ENCODE measurements around the gene AUTS2.

Gene AUTS2

DNA sequence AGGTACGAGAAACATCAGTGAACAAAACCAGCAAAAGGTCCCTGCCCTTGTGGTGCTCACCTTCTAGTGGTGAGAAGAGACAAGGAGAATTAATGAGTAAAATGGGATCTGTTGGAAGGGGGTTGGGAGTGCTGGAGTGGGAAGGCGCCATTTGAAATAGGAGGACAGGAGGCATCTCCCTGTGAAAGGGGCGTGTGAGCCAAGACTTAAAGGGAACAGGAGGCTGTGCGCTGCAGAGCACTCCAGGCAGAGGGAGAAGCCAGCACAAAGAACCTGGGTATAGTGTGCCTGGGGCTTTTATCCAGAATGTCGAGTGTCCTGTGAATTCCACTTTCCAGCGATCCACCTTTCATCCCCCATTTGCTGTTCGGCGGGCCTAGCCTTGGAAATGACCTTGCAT is 1035.8 kb downstream of the AUTS2 start:
- TF ChIP-seq HDGF (IDR thresholded peaks at IDR 0.05; ENCODE audit: borderline replicate concordance): no peak
- TF ChIP-seq NFRKB (IDR thresholded peaks at IDR 0.05): no peak
- no peak for TF ChIP-seq L3MBTL2 (conservative IDR thresholded peaks at IDR 0.05)
- TF ChIP-seq FOXK2 (IDR thresholded peaks at IDR 0.05): no peak
- TF ChIP-seq ELF4 (IDR thresholded peaks at IDR 0.05): no peak
- TF ChIP-seq CTBP1 (IDR thresholded peaks at IDR 0.05; ENCODE audit: borderline replicate concordance): no peak
- TF ChIP-seq TARDBP (IDR thresholded peaks at IDR 0.05): no peak
- no peak for TF ChIP-seq LEF1 (IDR thresholded peaks at IDR 0.05; ENCODE audit: borderline replicate concordance)
- no peak for TF ChIP-seq ARNT (IDR thresholded peaks at IDR 0.05)
- TF ChIP-seq BHLHE40 (IDR thresholded peaks at IDR 0.05; ENCODE audit: borderline replicate concordance): no peak
- no peak for TF ChIP-seq SUZ12 (IDR thresholded peaks at IDR 0.05)
- POLR2A ChIA-PET: no interaction called here
- CTCF ChIA-PET: interaction anchor here (0.6 to 0.9 kb wide), 2 partner anchors 82 to 333 kb away, joined by 3 to 7 read pairs; no protein-coding TSS in a partner anchor

GRCh38 chr7:70634610-70635068 is 1036.4 kb downstream of the AUTS2 start:
- TF ChIP-seq HDGF (IDR thresholded peaks at IDR 0.05; ENCODE audit: borderline replicate concordance) (no peak), ARNT (IDR thresholded peaks at IDR 0.05) (no peak), ZNF384 (IDR thresholded peaks at IDR 0.05) (no peak), L3MBTL2 (conservative IDR thresholded peaks at IDR 0.05) (no peak), CTBP1 (IDR thresholded peaks at IDR 0.05; ENCODE audit: borderline replicate concordance) (no peak), FOXK2 (IDR thresholded peaks at IDR 0.05) (no peak), LEF1 (IDR thresholded peaks at IDR 0.05; ENCODE audit: borderline replicate concordance) (no peak), ELF4 (IDR thresholded peaks at IDR 0.05) (no peak), SP1 (IDR thresholded peaks at IDR 0.05) (no peak), BHLHE40 (IDR thresholded peaks at IDR 0.05; ENCODE audit: borderline replicate concordance) (no peak), FOXA1 (IDR thresholded peaks at IDR 0.05) (no peak), TARDBP (IDR thresholded peaks at IDR 0.05) (no peak), SUZ12 (IDR thresholded peaks at IDR 0.05) (no peak), NFRKB (IDR thresholded peaks at IDR 0.05) (no peak), PKNOX1 (IDR thresholded peaks at IDR 0.05) (no peak), FOXM1 (IDR thresholded peaks at IDR 0.05; ENCODE audit: borderline replicate concordance) (no peak)
- CTCF ChIA-PET: interaction anchor here (0.6 to 0.9 kb wide), 2 partner anchors 82 to 334 kb away, joined by 3 to 7 read pairs; no protein-coding TSS in a partner anchor
- no peak for DNase-seq (ENCODE audit: extremely low spot score)
- POLR2A ChIA-PET: no interaction called here

More for the DNA sequence above, 1035.8 kb downstream of the AUTS2 start:
- DNase-seq (ENCODE audit: extremely low spot score): no peak

DNA sequence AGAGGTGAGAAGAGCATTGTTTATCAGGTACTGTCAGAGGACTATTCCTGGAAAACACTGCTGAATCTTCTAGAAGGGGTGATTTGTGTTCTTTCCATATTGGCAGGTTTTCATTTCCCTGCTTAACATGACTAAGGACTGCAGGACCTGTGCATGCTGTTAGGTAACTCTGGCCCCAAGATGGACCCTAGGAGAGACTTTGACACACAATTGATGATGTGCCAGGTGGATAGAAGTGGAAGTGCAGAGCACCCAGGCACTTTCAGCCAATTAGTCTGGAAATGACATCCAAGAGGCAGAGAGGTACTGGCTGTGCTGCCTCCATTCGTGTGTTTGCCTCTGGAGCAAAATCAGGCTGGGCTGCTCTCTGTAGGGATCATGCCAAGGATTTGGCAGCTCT is 1037.4 kb downstream of the AUTS2 start:
- no peak for TF ChIP-seq FOXA1 (IDR thresholded peaks at IDR 0.05)
- no peak for TF ChIP-seq ZNF384 (IDR thresholded peaks at IDR 0.05)
- no peak for TF ChIP-seq FOXM1 (IDR thresholded peaks at IDR 0.05; ENCODE audit: borderline replicate concordance)
- TF ChIP-seq FOXK2 (IDR thresholded peaks at IDR 0.05): no peak
- TF ChIP-seq L3MBTL2 (conservative IDR thresholded peaks at IDR 0.05): no peak
- no peak for TF ChIP-seq ARNT (IDR thresholded peaks at IDR 0.05)
- TF ChIP-seq HDGF (IDR thresholded peaks at IDR 0.05; ENCODE audit: borderline replicate concordance): no peak
- TF ChIP-seq BHLHE40 (IDR thresholded peaks at IDR 0.05; ENCODE audit: borderline replicate concordance): no peak
- no peak for TF ChIP-seq ELF4 (IDR thresholded peaks at IDR 0.05)
- TF ChIP-seq SUZ12 (IDR thresholded peaks at IDR 0.05): no peak
- TF ChIP-seq CTBP1 (IDR thresholded peaks at IDR 0.05; ENCODE audit: borderline replicate concordance): no peak
- no peak for TF ChIP-seq SP1 (IDR thresholded peaks at IDR 0.05)
- TF ChIP-seq LEF1 (IDR thresholded peaks at IDR 0.05; ENCODE audit: borderline replicate concordance): no peak
- TF ChIP-seq TARDBP (IDR thresholded peaks at IDR 0.05): no peak
- TF ChIP-seq NFRKB (IDR thresholded peaks at IDR 0.05): no peak
- no peak for TF ChIP-seq PKNOX1 (IDR thresholded peaks at IDR 0.05)
- DNase-seq (ENCODE audit: extremely low spot score): no peak
- POLR2A ChIA-PET: no interaction called here
- CTCF ChIA-PET: no interaction called here

- no peak for DNase-seq (ENCODE audit: extremely low spot score)
- CTCF ChIA-PET: no interaction called here
- POLR2A ChIA-PET: no interaction called here
- TF ChIP-seq L3MBTL2 (conservative IDR thresholded peaks at IDR 0.05): no peak
Observed at GRCh38 chr7:70636169-70636568, 1037.9 kb downstream of the AUTS2 start.

DNA sequence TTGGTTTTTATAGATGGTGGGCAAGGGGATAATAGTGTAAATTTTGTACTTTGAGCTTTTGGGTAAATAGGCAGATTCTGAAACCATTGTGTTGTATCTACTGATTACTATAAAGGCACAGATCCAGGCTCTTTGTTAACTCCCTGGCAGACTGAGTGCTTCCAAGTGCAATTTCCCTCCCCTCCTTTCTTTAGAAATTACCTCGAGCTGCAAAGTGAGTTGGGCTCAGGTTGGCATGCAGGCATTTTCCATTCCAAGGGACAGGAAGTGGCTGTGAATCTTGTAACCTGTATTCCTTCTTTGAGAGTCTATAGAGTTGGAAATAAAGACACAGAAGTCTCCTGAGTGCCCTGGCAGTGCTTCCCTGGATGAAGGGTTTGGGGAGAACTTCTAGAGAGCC is 1039.5 kb downstream of the AUTS2 start:
- no peak for TF ChIP-seq CTBP1 (IDR thresholded peaks at IDR 0.05; ENCODE audit: borderline replicate concordance)
- TF ChIP-seq ARNT (IDR thresholded peaks at IDR 0.05): no peak
- no peak for TF ChIP-seq FOXA1 (IDR thresholded peaks at IDR 0.05)
- TF ChIP-seq SP1 (IDR thresholded peaks at IDR 0.05): no peak
- no peak for TF ChIP-seq SUZ12 (IDR thresholded peaks at IDR 0.05)
- no peak for TF ChIP-seq L3MBTL2 (conservative IDR thresholded peaks at IDR 0.05)
- no peak for TF ChIP-seq FOXK2 (IDR thresholded peaks at IDR 0.05)
- TF ChIP-seq HDGF (IDR thresholded peaks at IDR 0.05; ENCODE audit: borderline replicate concordance): no peak
- no peak for TF ChIP-seq BHLHE40 (IDR thresholded peaks at IDR 0.05; ENCODE audit: borderline replicate concordance)
- no peak for TF ChIP-seq ZNF384 (IDR thresholded peaks at IDR 0.05)
- no peak for TF ChIP-seq PKNOX1 (IDR thresholded peaks at IDR 0.05)
- ChIA-PET POLR2A (interaction anchor here (1.2 kb wide), 1 partner anchor 57 kb away, joined by 4 read pairs; no protein-coding TSS in a partner anchor), CTCF (no interaction called here)
- no peak for DNase-seq (ENCODE audit: extremely low spot score)
